ENCODE results near the gene KRTAP4-11. TPM values are rescaled to one million over a fixed set of nuclear protein-coding genes. Genes with fewer than 3 reads are reported as not detected.
A peak's percentile ranks its signal among the peaks of the same experiment; 100 is the strongest.

Gene KRTAP4-11
- total RNA-seq, 1 experiment from 2014 or later, result not detected

DNA sequence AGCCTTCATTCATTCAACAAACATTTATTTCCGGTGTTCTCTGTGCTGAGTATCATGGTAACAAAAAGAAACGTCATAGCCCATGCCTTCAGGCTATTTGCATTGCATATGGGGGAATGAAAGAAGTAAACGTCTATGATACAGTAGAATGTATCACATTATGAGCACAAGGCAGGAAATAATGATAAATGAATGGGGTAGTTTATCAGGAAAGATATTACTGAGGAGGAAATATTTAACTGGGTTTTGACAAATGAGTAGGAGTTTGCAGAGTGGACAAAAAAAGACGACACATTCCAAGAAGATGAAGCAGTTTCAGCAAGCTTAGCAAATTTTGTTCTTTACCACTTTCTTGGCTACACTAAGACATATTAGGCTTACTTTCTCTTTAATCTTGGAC is 35.5 kb downstream of the KRTAP4-11 start:
- Mint-ChIP-seq H3K27ac (ENCODE audit: unreplicated experiment) (peak overlapping the region; percentile 0), H3K4me3 (ENCODE audit: low read depth, unreplicated experiment) (no peak overlapping the region), H3K9me3 (ENCODE audit: low read depth, unreplicated experiment) (peaks cover 4% of the 10 kb centered on the region), H3K27me3 (ENCODE audit: unreplicated experiment) (no peaks in the 10 kb centered on the region), H3K36me3 (ENCODE audit: insufficient read depth, unreplicated experiment) (peaks cover 5% of the 10 kb centered on the region), H3K4me1 (ENCODE audit: low read depth, unreplicated experiment) (peaks cover 24% of the 10 kb centered on the region)
- DNase-seq, result no peak
- intact Hi-C loops (cut with micrococcal nuclease; ENCODE audit: unreplicated experiment), result no loop called here
- TF ChIP-seq, protein P1, sequence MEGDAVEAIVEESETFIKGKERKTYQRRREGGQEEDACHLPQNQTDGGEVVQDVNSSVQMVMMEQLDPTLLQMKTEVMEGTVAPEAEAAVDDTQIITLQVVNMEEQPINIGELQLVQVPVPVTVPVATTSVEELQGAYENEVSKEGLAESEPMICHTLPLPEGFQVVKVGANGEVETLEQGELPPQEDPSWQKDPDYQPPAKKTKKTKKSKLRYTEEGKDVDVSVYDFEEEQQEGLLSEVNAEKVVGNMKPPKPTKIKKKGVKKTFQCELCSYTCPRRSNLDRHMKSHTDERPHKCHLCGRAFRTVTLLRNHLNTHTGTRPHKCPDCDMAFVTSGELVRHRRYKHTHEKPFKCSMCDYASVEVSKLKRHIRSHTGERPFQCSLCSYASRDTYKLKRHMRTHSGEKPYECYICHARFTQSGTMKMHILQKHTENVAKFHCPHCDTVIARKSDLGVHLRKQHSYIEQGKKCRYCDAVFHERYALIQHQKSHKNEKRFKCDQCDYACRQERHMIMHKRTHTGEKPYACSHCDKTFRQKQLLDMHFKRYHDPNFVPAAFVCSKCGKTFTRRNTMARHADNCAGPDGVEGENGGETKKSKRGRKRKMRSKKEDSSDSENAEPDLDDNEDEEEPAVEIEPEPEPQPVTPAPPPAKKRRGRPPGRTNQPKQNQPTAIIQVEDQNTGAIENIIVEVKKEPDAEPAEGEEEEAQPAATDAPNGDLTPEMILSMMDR (IDR thresholded peaks at IDR 0.05; ENCODE audit: unreplicated experiment), result no peak
- CTCF ChIA-PET, result interaction anchor here (0.8 to 1.0 kb wide), 2 partner anchors 8 to 12 kb away, joined by 3 read pairs; no protein-coding TSS in a partner anchor
- BruUV-seq (replicated peaks), result no TSS peak

DNA sequence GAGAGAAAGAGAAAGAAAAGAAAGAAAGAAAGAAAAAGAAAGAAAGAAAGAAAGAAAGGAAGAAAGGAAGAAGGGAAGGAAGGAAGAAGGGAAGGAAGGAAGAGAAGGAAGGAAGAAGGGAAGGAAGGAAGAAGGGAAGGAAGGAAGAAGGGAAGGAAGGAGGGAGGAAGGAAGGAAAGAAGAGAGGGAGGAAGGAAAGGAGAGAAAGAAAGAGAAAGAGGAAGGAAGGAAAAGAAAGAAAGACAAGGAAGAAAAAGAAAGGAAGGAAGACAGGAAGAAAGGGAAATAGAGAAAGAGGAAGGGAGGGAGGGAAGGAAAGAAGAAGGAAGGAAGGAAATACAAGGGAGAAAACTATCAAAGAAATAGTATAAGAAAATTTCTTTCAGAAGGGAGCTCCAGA is 41.4 kb downstream of the KRTAP4-11 start:
- H3K9me3 Mint-ChIP-seq (ENCODE audit: low read depth, unreplicated experiment), result peaks cover 9% of the 10 kb centered on the region
- no peaks in the 10 kb centered on the region for H3K27me3 Mint-ChIP-seq (ENCODE audit: unreplicated experiment)
- H3K4me3 Mint-ChIP-seq (ENCODE audit: low read depth, unreplicated experiment), result no peak overlapping the region
- H3K36me3 Mint-ChIP-seq (ENCODE audit: insufficient read depth, unreplicated experiment), result no peaks in the 10 kb centered on the region
- TF ChIP-seq, protein P1 (IDR thresholded peaks at IDR 0.05; ENCODE audit: unreplicated experiment), result no peak
- DNase-seq, result no peak
- H3K27ac Mint-ChIP-seq (ENCODE audit: unreplicated experiment), result no peak overlapping the region
- BruUV-seq (replicated peaks), result no TSS peak
- CTCF ChIA-PET, result no interaction called here
- intact Hi-C loops (cut with micrococcal nuclease; ENCODE audit: unreplicated experiment), result no loop called here
- H3K4me1 Mint-ChIP-seq (ENCODE audit: low read depth, unreplicated experiment), result peaks cover 7% of the 10 kb centered on the region

DNA sequence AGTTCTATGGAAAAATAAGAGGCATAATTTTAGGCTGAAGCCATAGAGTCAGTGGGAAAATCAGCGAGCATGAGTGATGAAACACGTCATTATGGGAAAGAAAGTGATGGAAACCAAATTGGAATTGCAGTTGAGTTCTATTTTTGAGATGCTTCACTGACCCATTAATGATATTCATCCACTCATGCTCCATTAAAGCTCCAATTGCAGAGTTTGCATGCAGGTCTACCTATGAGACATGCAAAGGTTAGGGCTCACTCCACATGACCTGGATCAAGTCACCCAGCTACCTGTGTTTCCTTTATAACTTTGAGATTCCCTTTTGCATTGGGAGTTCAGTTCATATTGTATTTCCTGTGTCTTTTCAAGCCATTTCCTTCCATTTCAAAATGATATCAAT is 44.5 kb downstream of the KRTAP4-11 start:
- peaks cover 7% of the 10 kb centered on the region for H3K4me1 Mint-ChIP-seq (ENCODE audit: low read depth, unreplicated experiment)
- BruUV-seq (replicated peaks), result no TSS peak
- TF ChIP-seq, protein P1 (IDR thresholded peaks at IDR 0.05; ENCODE audit: unreplicated experiment), result no peak
- peaks cover 5% of the 10 kb centered on the region for H3K9me3 Mint-ChIP-seq (ENCODE audit: low read depth, unreplicated experiment)
- H3K27me3 Mint-ChIP-seq (ENCODE audit: unreplicated experiment), result no peaks in the 10 kb centered on the region
- intact Hi-C loops (cut with micrococcal nuclease; ENCODE audit: unreplicated experiment), result no loop called here
- H3K36me3 Mint-ChIP-seq (ENCODE audit: insufficient read depth, unreplicated experiment), result no peaks in the 10 kb centered on the region
- no peak for DNase-seq
- no peak overlapping the region for H3K4me3 Mint-ChIP-seq (ENCODE audit: low read depth, unreplicated experiment)
- H3K27ac Mint-ChIP-seq (ENCODE audit: unreplicated experiment), result no peak overlapping the region
- CTCF ChIA-PET, result interaction anchor here (0.6 to 1.0 kb wide), 4 partner anchors 9 to 192 kb away, joined by 3 to 4 read pairs (median 4); partner anchors contain the start of gene KRTAP2-3

DNA sequence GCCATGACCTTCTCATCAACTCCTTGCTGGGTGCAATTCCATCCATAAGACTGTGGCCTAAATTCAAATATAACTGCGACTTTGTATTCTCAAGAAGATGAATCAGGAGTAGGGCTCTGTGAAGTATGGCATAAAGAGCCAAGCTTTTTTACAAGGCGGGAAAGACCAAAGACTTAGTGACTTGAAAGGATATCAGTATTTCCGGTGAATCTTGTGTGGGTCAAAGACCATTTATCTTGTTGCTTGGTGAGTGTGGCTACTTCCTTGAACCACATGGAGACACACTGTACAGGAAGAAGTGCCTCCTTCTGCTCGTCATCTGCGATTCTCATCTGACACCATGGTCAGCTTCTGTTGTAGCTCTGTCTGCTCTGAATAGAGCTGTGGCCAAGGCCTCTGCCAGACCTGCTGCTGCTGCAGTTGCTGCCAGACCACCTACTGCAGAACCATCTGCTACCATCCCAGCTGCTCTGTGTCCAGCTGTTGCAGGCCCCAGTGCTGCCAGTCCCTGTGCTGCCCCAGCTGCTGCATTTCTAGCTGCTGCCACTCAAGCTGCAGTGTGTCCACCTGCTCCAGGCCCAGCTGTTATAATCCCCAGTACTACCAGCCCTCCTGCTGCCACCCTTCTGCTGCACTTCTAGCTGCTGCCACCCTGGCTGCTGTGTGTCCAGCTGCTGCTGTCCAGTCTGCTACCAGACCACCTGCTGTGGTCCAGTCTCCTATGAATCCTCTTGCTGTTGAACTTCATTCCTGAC is 46.4 kb downstream of the KRTAP4-11 start:
- H3K9me3 Mint-ChIP-seq (ENCODE audit: low read depth, unreplicated experiment), result peaks cover 4% of the 10 kb centered on the region
- no peak overlapping the region for H3K4me3 Mint-ChIP-seq (ENCODE audit: low read depth, unreplicated experiment)
- H3K4me1 Mint-ChIP-seq (ENCODE audit: low read depth, unreplicated experiment), result peaks cover 8% of the 10 kb centered on the region
- CTCF ChIA-PET, result interaction anchor here (1.1 to 1.5 kb wide), 2 partner anchors 9 to 12 kb away, joined by 4 to 10 read pairs; partner anchors contain the start of gene KRTAP2-3
- H3K27me3 Mint-ChIP-seq (ENCODE audit: unreplicated experiment), result no peaks in the 10 kb centered on the region
- no peak overlapping the region for H3K27ac Mint-ChIP-seq (ENCODE audit: unreplicated experiment)
- no peaks in the 10 kb centered on the region for H3K36me3 Mint-ChIP-seq (ENCODE audit: insufficient read depth, unreplicated experiment)
- DNase-seq, result no peak
- intact Hi-C loops (cut with micrococcal nuclease; ENCODE audit: unreplicated experiment), result no loop called here
- no TSS peak for BruUV-seq (replicated peaks)
- TF ChIP-seq, protein P1 (IDR thresholded peaks at IDR 0.05; ENCODE audit: unreplicated experiment), result no peak

All from Calu3 (cell line).